GM23338 (cell line): ENCODE data around the gene WDR17. TPM values are rescaled to one million over a fixed set of nuclear protein-coding genes. Genes with fewer than 3 reads are reported as not detected.

Source experiments
- ATAC-seq: fragments of 200-7000 bp; cut with Tn5 transposase; 3 replicates; pipeline ENCODE4 v1.9.1; 2020
- DNase-seq: peaks from one replicate; pipeline ENCODE4 v3.0.0-alpha.2; 2015; ENCODE audit warnings: low spot score
- H2AFZ ChIP-seq: fragments of 200-600 bp; sonication (generic); 2 replicates; pipeline ENCODE4 v1.8.0; 2016; ENCODE audit warnings: antibody characterized with exemption, mild to moderate bottlenecking, moderate library complexity
- H3F3A ChIP-seq: fragments of 200-600 bp; sonication (generic); replicated peaks from 2 replicates; pipeline ENCODE4 v1.8.0; 2017; ENCODE audit warnings: antibody characterized with exemption, mixed run types, low read depth
- H3K27ac ChIP-seq: fragments of 200-600 bp; sonication (generic); 2 replicates; pipeline ENCODE4 v1.6.1; 2016; ENCODE audit warnings: low read depth
- H3K27me3 ChIP-seq: fragments of 200-600 bp; sonication (generic); 2 replicates; pipeline ENCODE4 v1.8.0; 2016; ENCODE audit warnings: mild to moderate bottlenecking, mixed run types, moderate library complexity; ENCODE audit not compliant: insufficient read depth
- H3K36me3 ChIP-seq: fragments of 200-600 bp; sonication (generic); 2 replicates; pipeline ENCODE4 v1.8.0; 2016; ENCODE audit warnings: mild to moderate bottlenecking; ENCODE audit not compliant: insufficient read depth
- H3K4me1 ChIP-seq: fragments of 200-600 bp; sonication (generic); 2 replicates; pipeline ENCODE4 v1.8.0; 2016; ENCODE audit warnings: mild to moderate bottlenecking, moderate library complexity; ENCODE audit not compliant: insufficient read depth
- H3K4me2 ChIP-seq: fragments of 200-600 bp; sonication (generic); 2 replicates; pipeline ENCODE4 v1.7.1; 2017; ENCODE audit warnings: mixed run types
- H3K4me3 ChIP-seq: fragments of 200-600 bp; sonication (generic); 2 replicates; pipeline ENCODE4 v1.6.1; 2016; ENCODE audit warnings: mixed run types
- H3K79me2 ChIP-seq: fragments of 200-600 bp; sonication (generic); replicated peaks from 2 replicates; pipeline ENCODE4 v1.8.0; 2017; ENCODE audit warnings: mild to moderate bottlenecking; ENCODE audit not compliant: insufficient read depth
- H3K9me2 ChIP-seq: fragments of 200-600 bp; sonication (generic); 2 replicates; pipeline ENCODE4 v1.8.0; 2017; ENCODE audit not compliant: insufficient read depth
- H4K20me1 ChIP-seq: fragments of 200-600 bp; sonication (generic); replicated peaks from 2 replicates; pipeline ENCODE4 v1.8.0; 2017; ENCODE audit warnings: mild to moderate bottlenecking; ENCODE audit not compliant: insufficient read depth
- H3K27ac Mint-ChIP-seq: 2 replicates; pipeline ENCODE4 v1.8.0; 2020; ENCODE audit warnings: inconsistent platforms, mild to moderate bottlenecking, moderate library complexity, mixed read lengths
- H3K27me3 Mint-ChIP-seq: 3 replicates; pipeline ENCODE4 v1.8.0; 2022; ENCODE audit warnings: low read depth, mild to moderate bottlenecking, moderate library complexity, mixed read lengths, inconsistent platforms; ENCODE audit not compliant: insufficient read depth, poor library complexity
- H3K36me3 Mint-ChIP-seq: 3 replicates; pipeline ENCODE4 v1.8.0; 2021; ENCODE audit warnings: low read depth, mild to moderate bottlenecking, inconsistent platforms, moderate library complexity, mixed read lengths
- H3K4me1 Mint-ChIP-seq: 3 replicates; pipeline ENCODE4 v1.8.0; 2020; ENCODE audit warnings: mild to moderate bottlenecking, inconsistent platforms, mixed read lengths
- H3K4me3 Mint-ChIP-seq: 3 replicates; pipeline ENCODE4 v1.8.0; 2021; ENCODE audit warnings: moderate library complexity, mild to moderate bottlenecking, inconsistent platforms, mixed read lengths
- H3K9me3 Mint-ChIP-seq: 3 replicates; pipeline ENCODE4 v1.8.0; 2020; ENCODE audit warnings: moderate library complexity, mild to moderate bottlenecking, inconsistent platforms, mixed read lengths
- CREB1 ChIP-seq: fragments of 250-450 bp; sonication (Bioruptor Pico); IDR thresholded peaks from 2 replicates; pipeline ENCODE4 v1.5.0; 2020; ENCODE audit warnings: low read depth, mild to moderate bottlenecking, moderate library complexity
- EZH2 ChIP-seq: fragments of 200-600 bp; sonication (generic); IDR thresholded peaks from one replicate; pipeline ENCODE4 v1.8.0; 2017; ENCODE audit warnings: antibody characterized with exemption, mild to moderate bottlenecking, low read depth; ENCODE audit not compliant: unreplicated experiment
- EZH2phosphoT487 ChIP-seq: fragments of 200-600 bp; sonication (generic); IDR thresholded peaks from one replicate; pipeline ENCODE4 v1.8.1; 2018; ENCODE audit warnings: antibody characterized with exemption; ENCODE audit not compliant: unreplicated experiment
- JUNB ChIP-seq: IDR thresholded peaks from one replicate; pipeline ENCODE4 v1.6.1; 2016; ENCODE audit warnings: antibody characterized with exemption; ENCODE audit not compliant: unreplicated experiment
- NANOG ChIP-seq: IDR thresholded peaks from 2 replicates; pipeline ENCODE4 v1.6.1; 2016; ENCODE audit warnings: antibody characterized with exemption, borderline replicate concordance
- POLR2AphosphoS5 ChIP-seq: IDR thresholded peaks from 2 replicates; pipeline ENCODE4 v1.6.1; 2016; ENCODE audit warnings: antibody characterized with exemption, low read depth
- STAT1 ChIP-seq: IDR thresholded peaks from one replicate; pipeline ENCODE4 v1.6.1; 2016; ENCODE audit warnings: antibody characterized with exemption; ENCODE audit not compliant: unreplicated experiment
- ZNF114 ChIP-seq: fragments of 250-450 bp; sonication (Bioruptor Pico); IDR thresholded peaks from 2 replicates; pipeline ENCODE4 v1.5.0; 2020; ENCODE audit warnings: mild to moderate bottlenecking, moderate library complexity
- ZNF331 ChIP-seq: fragments of 250-450 bp; sonication (Bioruptor Pico); IDR thresholded peaks from 2 replicates; pipeline ENCODE4 v1.5.0; 2020; ENCODE audit warnings: low read depth, mild to moderate bottlenecking, moderate library complexity
- polyA plus RNA-seq: library from polyadenylated mRNA; unstranded; fragments of >200 nt; fragmentation: Nextera tagmentation; extraction: Ambion mirVana; gene quantifications from 2 replicates; pipeline ENCODE4 v1.2.1, GENCODE V29; 2016
- total RNA-seq: library from RNA; depleted of rRNA; stranded (reverse); fragments of >200 nt; shearing (Covaris generic); gene quantifications from 2 replicates; pipeline ENCODE4 v1.2.3, GENCODE V29; 2014
- TF ChIP-seq, protein P1 (sequence below): IDR thresholded peaks from one replicate; pipeline ENCODE4 v1.6.1; 2018; ENCODE audit warnings: antibody characterized with exemption; ENCODE audit not compliant: unreplicated experiment
- TF ChIP-seq, protein P2 (sequence below), 2 experiments: fragments of 200-600 bp in 1 of 2; sonication (generic) in 1 of 2; conservative IDR thresholded peaks; 2 replicates each; pipeline versions ENCODE4 v1.5.1 to v1.6.1; 2016 to 2017; ENCODE audit warnings: antibody characterized with exemption in 2 of 2, low read depth in 2 of 2, mild to moderate bottlenecking in 2 of 2, moderate library complexity in 1 of 2
- TF ChIP-seq, protein P3 (sequence below): fragments of 250-450 bp; sonication (Bioruptor Pico); IDR thresholded peaks from 2 replicates; pipeline ENCODE4 v1.5.0; 2020; ENCODE audit warnings: mild to moderate bottlenecking, moderate library complexity
- TF ChIP-seq, protein P4 (sequence below): IDR thresholded peaks from 2 replicates; pipeline ENCODE4 v1.6.1; 2016; ENCODE audit warnings: antibody characterized with exemption

The WDR17 gene
- total and polyA plus RNA-seq, 2 experiments from 2014 or later = 1.9 to 4.3 TPM

DNA sequence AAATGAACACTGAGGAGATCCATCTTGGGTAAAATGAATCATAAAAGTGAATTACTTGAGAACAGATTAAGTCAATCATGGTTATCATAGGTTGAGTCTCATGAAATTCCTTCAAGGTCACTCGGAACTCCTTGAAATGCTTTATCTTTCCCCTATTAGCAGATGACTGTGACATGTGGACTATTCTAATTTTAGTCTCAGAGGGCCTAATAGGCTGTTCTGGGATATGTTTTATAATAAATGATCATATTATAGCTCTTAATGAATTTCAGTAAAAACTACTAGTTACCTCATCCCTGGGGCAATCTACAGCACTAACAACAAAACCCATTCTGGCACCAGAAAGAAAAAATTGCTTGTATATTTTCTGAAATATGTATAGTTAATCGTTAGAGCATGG lies 85.1 kb downstream of the WDR17 start:
- Mint-ChIP-seq H3K36me3 (no peaks in the 10 kb centered on the region), H3K4me3 (no peak overlapping the region), H3K27ac (no peak overlapping the region), H3K9me3 (no peaks in the 10 kb centered on the region), H3K4me1 (no peaks in the 10 kb centered on the region), H3K27me3 (peaks cover 2% of the 10 kb centered on the region)
- H3K79me2 ChIP-seq = no peaks in the 10 kb centered on the region
- DNase-seq (no peak), ATAC-seq (no peak)
- no peaks in the 10 kb centered on the region for H3F3A ChIP-seq
- H3K4me2 ChIP-seq = no peak overlapping the region
- no peaks in the 10 kb centered on the region for H3K27me3 ChIP-seq
- H4K20me1 ChIP-seq = no peaks in the 10 kb centered on the region
- H3K36me3 ChIP-seq = no peaks in the 10 kb centered on the region
- H2AFZ ChIP-seq = no peak overlapping the region
- no peak overlapping the region for H3K4me3 ChIP-seq
- H3K9me2 ChIP-seq = no peaks in the 10 kb centered on the region
- TF ChIP-seq ZNF331 (no peak), POLR2AphosphoS5 (no peak), STAT1 (no peak), CREB1 (CRISPR knock-in tag) (no peak), JUNB (no peak), EZH2phosphoT487 (no peak), EZH2 (no peak), ZNF114 (CRISPR knock-in tag) (no peak), NANOG (no peak)
- TF ChIP-seq, protein P1, sequence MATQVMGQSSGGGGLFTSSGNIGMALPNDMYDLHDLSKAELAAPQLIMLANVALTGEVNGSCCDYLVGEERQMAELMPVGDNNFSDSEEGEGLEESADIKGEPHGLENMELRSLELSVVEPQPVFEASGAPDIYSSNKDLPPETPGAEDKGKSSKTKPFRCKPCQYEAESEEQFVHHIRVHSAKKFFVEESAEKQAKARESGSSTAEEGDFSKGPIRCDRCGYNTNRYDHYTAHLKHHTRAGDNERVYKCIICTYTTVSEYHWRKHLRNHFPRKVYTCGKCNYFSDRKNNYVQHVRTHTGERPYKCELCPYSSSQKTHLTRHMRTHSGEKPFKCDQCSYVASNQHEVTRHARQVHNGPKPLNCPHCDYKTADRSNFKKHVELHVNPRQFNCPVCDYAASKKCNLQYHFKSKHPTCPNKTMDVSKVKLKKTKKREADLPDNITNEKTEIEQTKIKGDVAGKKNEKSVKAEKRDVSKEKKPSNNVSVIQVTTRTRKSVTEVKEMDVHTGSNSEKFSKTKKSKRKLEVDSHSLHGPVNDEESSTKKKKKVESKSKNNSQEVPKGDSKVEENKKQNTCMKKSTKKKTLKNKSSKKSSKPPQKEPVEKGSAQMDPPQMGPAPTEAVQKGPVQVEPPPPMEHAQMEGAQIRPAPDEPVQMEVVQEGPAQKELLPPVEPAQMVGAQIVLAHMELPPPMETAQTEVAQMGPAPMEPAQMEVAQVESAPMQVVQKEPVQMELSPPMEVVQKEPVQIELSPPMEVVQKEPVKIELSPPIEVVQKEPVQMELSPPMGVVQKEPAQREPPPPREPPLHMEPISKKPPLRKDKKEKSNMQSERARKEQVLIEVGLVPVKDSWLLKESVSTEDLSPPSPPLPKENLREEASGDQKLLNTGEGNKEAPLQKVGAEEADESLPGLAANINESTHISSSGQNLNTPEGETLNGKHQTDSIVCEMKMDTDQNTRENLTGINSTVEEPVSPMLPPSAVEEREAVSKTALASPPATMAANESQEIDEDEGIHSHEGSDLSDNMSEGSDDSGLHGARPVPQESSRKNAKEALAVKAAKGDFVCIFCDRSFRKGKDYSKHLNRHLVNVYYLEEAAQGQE = no peak
- TF ChIP-seq, protein P2, sequence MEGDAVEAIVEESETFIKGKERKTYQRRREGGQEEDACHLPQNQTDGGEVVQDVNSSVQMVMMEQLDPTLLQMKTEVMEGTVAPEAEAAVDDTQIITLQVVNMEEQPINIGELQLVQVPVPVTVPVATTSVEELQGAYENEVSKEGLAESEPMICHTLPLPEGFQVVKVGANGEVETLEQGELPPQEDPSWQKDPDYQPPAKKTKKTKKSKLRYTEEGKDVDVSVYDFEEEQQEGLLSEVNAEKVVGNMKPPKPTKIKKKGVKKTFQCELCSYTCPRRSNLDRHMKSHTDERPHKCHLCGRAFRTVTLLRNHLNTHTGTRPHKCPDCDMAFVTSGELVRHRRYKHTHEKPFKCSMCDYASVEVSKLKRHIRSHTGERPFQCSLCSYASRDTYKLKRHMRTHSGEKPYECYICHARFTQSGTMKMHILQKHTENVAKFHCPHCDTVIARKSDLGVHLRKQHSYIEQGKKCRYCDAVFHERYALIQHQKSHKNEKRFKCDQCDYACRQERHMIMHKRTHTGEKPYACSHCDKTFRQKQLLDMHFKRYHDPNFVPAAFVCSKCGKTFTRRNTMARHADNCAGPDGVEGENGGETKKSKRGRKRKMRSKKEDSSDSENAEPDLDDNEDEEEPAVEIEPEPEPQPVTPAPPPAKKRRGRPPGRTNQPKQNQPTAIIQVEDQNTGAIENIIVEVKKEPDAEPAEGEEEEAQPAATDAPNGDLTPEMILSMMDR (conservative IDR thresholded peaks at IDR 0.05; ENCODE audit: low read depth in 2 of 2) = no peak
- TF ChIP-seq, protein P3, sequence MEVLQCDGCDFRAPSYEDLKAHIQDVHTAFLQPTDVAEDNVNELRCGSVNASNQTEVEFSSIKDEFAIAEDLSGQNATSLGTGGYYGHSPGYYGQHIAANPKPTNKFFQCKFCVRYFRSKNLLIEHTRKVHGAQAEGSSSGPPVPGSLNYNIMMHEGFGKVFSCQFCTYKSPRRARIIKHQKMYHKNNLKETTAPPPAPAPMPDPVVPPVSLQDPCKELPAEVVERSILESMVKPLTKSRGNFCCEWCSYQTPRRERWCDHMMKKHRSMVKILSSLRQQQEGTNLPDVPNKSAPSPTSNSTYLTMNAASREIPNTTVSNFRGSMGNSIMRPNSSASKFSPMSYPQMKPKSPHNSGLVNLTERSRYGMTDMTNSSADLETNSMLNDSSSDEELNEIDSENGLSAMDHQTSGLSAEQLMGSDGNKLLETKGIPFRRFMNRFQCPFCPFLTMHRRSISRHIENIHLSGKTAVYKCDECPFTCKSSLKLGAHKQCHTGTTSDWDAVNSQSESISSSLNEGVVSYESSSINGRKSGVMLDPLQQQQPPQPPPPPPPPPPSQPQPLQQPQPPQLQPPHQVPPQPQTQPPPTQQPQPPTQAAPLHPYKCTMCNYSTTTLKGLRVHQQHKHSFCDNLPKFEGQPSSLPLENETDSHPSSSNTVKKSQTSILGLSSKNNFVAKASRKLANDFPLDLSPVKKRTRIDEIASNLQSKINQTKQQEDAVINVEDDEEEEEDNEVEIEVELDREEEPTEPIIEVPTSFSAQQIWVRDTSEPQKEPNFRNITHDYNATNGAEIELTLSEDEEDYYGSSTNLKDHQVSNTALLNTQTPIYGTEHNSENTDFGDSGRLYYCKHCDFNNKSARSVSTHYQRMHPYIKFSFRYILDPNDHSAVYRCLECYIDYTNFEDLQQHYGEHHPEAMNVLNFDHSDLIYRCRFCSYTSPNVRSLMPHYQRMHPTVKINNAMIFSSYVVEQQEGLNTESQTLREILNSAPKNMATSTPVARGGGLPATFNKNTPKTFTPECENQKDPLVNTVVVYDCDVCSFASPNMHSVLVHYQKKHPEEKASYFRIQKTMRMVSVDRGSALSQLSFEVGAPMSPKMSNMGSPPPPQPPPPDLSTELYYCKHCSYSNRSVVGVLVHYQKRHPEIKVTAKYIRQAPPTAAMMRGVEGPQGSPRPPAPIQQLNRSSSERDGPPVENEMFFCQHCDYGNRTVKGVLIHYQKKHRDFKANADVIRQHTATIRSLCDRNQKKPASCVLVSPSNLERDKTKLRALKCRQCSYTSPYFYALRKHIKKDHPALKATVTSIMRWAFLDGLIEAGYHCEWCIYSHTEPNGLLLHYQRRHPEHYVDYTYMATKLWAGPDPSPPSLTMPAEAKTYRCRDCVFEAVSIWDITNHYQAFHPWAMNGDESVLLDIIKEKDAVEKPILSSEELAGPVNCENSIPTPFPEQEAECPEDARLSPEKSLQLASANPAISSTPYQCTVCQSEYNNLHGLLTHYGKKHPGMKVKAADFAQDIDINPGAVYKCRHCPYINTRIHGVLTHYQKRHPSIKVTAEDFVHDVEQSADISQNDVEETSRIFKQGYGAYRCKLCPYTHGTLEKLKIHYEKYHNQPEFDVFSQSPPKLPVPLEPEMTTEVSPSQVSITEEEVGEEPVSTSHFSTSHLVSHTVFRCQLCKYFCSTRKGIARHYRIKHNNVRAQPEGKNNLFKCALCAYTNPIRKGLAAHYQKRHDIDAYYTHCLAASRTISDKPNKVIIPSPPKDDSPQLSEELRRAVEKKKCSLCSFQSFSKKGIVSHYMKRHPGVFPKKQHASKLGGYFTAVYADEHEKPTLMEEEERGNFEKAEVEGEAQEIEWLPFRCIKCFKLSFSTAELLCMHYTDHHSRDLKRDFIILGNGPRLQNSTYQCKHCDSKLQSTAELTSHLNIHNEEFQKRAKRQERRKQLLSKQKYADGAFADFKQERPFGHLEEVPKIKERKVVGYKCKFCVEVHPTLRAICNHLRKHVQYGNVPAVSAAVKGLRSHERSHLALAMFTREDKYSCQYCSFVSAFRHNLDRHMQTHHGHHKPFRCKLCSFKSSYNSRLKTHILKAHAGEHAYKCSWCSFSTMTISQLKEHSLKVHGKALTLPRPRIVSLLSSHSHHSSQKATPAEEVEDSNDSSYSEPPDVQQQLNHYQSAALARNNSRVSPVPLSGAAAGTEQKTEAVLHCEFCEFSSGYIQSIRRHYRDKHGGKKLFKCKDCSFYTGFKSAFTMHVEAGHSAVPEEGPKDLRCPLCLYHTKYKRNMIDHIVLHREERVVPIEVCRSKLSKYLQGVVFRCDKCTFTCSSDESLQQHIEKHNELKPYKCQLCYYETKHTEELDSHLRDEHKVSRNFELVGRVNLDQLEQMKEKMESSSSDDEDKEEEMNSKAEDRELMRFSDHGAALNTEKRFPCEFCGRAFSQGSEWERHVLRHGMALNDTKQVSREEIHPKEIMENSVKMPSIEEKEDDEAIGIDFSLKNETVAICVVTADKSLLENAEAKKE (CRISPR knock-in tag) = no peak
- TF ChIP-seq, protein P4, sequence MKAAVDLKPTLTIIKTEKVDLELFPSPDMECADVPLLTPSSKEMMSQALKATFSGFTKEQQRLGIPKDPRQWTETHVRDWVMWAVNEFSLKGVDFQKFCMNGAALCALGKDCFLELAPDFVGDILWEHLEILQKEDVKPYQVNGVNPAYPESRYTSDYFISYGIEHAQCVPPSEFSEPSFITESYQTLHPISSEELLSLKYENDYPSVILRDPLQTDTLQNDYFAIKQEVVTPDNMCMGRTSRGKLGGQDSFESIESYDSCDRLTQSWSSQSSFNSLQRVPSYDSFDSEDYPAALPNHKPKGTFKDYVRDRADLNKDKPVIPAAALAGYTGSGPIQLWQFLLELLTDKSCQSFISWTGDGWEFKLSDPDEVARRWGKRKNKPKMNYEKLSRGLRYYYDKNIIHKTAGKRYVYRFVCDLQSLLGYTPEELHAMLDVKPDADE = no peak
- no peak overlapping the region for H3K27ac ChIP-seq
- no peaks in the 10 kb centered on the region for H3K4me1 ChIP-seq
